ENCODE data around the gene ISCA2. TPM values are rescaled to one million over a fixed set of nuclear protein-coding genes. Genes with fewer than 3 reads are reported as not detected.

ISCA2 gene
- total RNA-seq, 2 donors from 2014 or later: 20.3 to 28.5 TPM

GRCh38 chr14:74508844-74509428 is 15.4 kb downstream of the ISCA2 start:
- no peaks in the 10 kb centered on the region for H3K4me1 Mint-ChIP-seq
- H3K27me3 Mint-ChIP-seq: peaks cover 7% of the 10 kb centered on the region
- no peak overlapping the region for H3K4me3 Mint-ChIP-seq
- no peak for ATAC-seq (replicated peaks)
- no peak overlapping the region for H3K27ac Mint-ChIP-seq
- H3K9me3 Mint-ChIP-seq: no peaks in the 10 kb centered on the region
- H3K36me3 Mint-ChIP-seq (ENCODE audit: low read depth): no peaks in the 10 kb centered on the region

GRCh38 chr14:74509587-74510222 is 16.1 kb downstream of the ISCA2 start:
- no peaks in the 10 kb centered on the region for H3K36me3 Mint-ChIP-seq (ENCODE audit: low read depth)
- H3K27me3 Mint-ChIP-seq: peaks cover 7% of the 10 kb centered on the region
- no peak overlapping the region for H3K27ac Mint-ChIP-seq
- no peaks in the 10 kb centered on the region for H3K4me1 Mint-ChIP-seq
- H3K9me3 Mint-ChIP-seq: no peaks in the 10 kb centered on the region
- no peak overlapping the region for H3K4me3 Mint-ChIP-seq
- no peak for ATAC-seq (replicated peaks)

GRCh38 chr14:74510223-74510931 is 16.8 kb downstream of the ISCA2 start:
- ATAC-seq (replicated peaks): no peak
- Mint-ChIP-seq H3K4me3 (no peak overlapping the region), H3K9me3 (no peaks in the 10 kb centered on the region), H3K36me3 (ENCODE audit: low read depth) (no peaks in the 10 kb centered on the region), H3K27me3 (peaks cover 7% of the 10 kb centered on the region), H3K27ac (no peak overlapping the region), H3K4me1 (no peaks in the 10 kb centered on the region)

- ATAC-seq (replicated peaks): no peak
- Mint-ChIP-seq H3K9me3 (no peaks in the 10 kb centered on the region), H3K4me1 (no peaks in the 10 kb centered on the region), H3K27me3 (peaks cover 7% of the 10 kb centered on the region), H3K4me3 (no peak overlapping the region), H3K27ac (no peak overlapping the region), H3K36me3 (ENCODE audit: low read depth) (no peaks in the 10 kb centered on the region)
These were observed 17.4 kb downstream of the ISCA2 start for GRCh38 chr14:74510959-74511409.

- H3K4me3 Mint-ChIP-seq: no peak overlapping the region
- no peaks in the 10 kb centered on the region for H3K9me3 Mint-ChIP-seq
- no peaks in the 10 kb centered on the region for H3K36me3 Mint-ChIP-seq (ENCODE audit: low read depth)
- peaks cover 12% of the 10 kb centered on the region for H3K27me3 Mint-ChIP-seq
- no peak overlapping the region for H3K27ac Mint-ChIP-seq
- ATAC-seq (replicated peaks): no peak
- no peaks in the 10 kb centered on the region for H3K4me1 Mint-ChIP-seq
These were observed 18.6 kb downstream of the ISCA2 start for GRCh38 chr14:74511966-74512830.

- Mint-ChIP-seq H3K4me1 (no peaks in the 10 kb centered on the region), H3K27ac (no peak overlapping the region), H3K27me3 (peaks cover 12% of the 10 kb centered on the region), H3K9me3 (no peaks in the 10 kb centered on the region), H3K4me3 (no peak overlapping the region), H3K36me3 (ENCODE audit: low read depth) (no peaks in the 10 kb centered on the region)
- peak; percentile 21 for ATAC-seq (replicated peaks)
These were observed 20.9 kb downstream of the ISCA2 start for GRCh38 chr14:74514471-74514941.

- H3K4me1 Mint-ChIP-seq: no peaks in the 10 kb centered on the region
- no peaks in the 10 kb centered on the region for H3K9me3 Mint-ChIP-seq
- no peak overlapping the region for H3K4me3 Mint-ChIP-seq
- peaks cover 12% of the 10 kb centered on the region for H3K27me3 Mint-ChIP-seq
- H3K36me3 Mint-ChIP-seq (ENCODE audit: low read depth): no peaks in the 10 kb centered on the region
- H3K27ac Mint-ChIP-seq: no peak overlapping the region
- no peak for ATAC-seq (replicated peaks)
These were observed 22.4 kb downstream of the ISCA2 start for GRCh38 chr14:74515891-74516412.

GRCh38 chr14:74516451-74517160 is 23.0 kb downstream of the ISCA2 start:
- no peak for ATAC-seq (replicated peaks)
- H3K27ac Mint-ChIP-seq: no peak overlapping the region
- no peaks in the 10 kb centered on the region for H3K4me1 Mint-ChIP-seq
- H3K27me3 Mint-ChIP-seq: peaks cover 8% of the 10 kb centered on the region
- no peaks in the 10 kb centered on the region for H3K9me3 Mint-ChIP-seq
- no peak overlapping the region for H3K4me3 Mint-ChIP-seq
- H3K36me3 Mint-ChIP-seq (ENCODE audit: low read depth): no peaks in the 10 kb centered on the region

- Mint-ChIP-seq H3K36me3 (ENCODE audit: low read depth) (no peaks in the 10 kb centered on the region), H3K9me3 (no peaks in the 10 kb centered on the region), H3K4me1 (no peaks in the 10 kb centered on the region), H3K27me3 (peaks cover 7% of the 10 kb centered on the region), H3K4me3 (no peak overlapping the region), H3K27ac (no peak overlapping the region)
- ATAC-seq (replicated peaks): no peak
These were observed 24.2 kb downstream of the ISCA2 start for GRCh38 chr14:74517731-74518130.

GRCh38 chr14:74518221-74518620 is 24.7 kb downstream of the ISCA2 start:
- peaks cover 7% of the 10 kb centered on the region for H3K27me3 Mint-ChIP-seq
- H3K27ac Mint-ChIP-seq: no peak overlapping the region
- no peak overlapping the region for H3K4me3 Mint-ChIP-seq
- ATAC-seq (replicated peaks): no peak
- H3K4me1 Mint-ChIP-seq: no peaks in the 10 kb centered on the region
- H3K9me3 Mint-ChIP-seq: no peaks in the 10 kb centered on the region
- no peaks in the 10 kb centered on the region for H3K36me3 Mint-ChIP-seq (ENCODE audit: low read depth)

- Mint-ChIP-seq H3K27ac (no peak overlapping the region), H3K9me3 (no peaks in the 10 kb centered on the region), H3K4me3 (no peak overlapping the region), H3K4me1 (no peaks in the 10 kb centered on the region), H3K36me3 (ENCODE audit: low read depth) (no peaks in the 10 kb centered on the region), H3K27me3 (peaks cover 11% of the 10 kb centered on the region)
- ATAC-seq (replicated peaks): no peak
These were observed 25.9 kb downstream of the ISCA2 start for GRCh38 chr14:74519316-74520074.

- no peak for ATAC-seq (replicated peaks)
- H3K27ac Mint-ChIP-seq: no peak overlapping the region
These were observed 28.2 kb downstream of the ISCA2 start for GRCh38 chr14:74521756-74522155.

GRCh38 chr14:74522740-74523139 is 29.2 kb downstream of the ISCA2 start:
- no peaks in the 10 kb centered on the region for H3K36me3 Mint-ChIP-seq (ENCODE audit: low read depth)
- ATAC-seq (replicated peaks): no peak
- H3K27me3 Mint-ChIP-seq: peaks cover 6% of the 10 kb centered on the region
- no peak overlapping the region for H3K4me3 Mint-ChIP-seq
- H3K27ac Mint-ChIP-seq: no peak overlapping the region
- no peaks in the 10 kb centered on the region for H3K4me1 Mint-ChIP-seq
- H3K9me3 Mint-ChIP-seq: no peaks in the 10 kb centered on the region

More at GRCh38 chr14:74521756-74522155, 28.2 kb downstream of the ISCA2 start:
- Mint-ChIP-seq H3K4me3 (no peak overlapping the region), H3K27me3 (peaks cover 6% of the 10 kb centered on the region), H3K9me3 (no peaks in the 10 kb centered on the region), H3K36me3 (ENCODE audit: low read depth) (no peaks in the 10 kb centered on the region), H3K4me1 (no peaks in the 10 kb centered on the region)

Data from activated T-helper 17 cell treated with anti-CD3 and anti-CD28 coated beads, Interleukin-2, amount 50 U/mL, for 72 hours (primary cell).